HG03575 (cell line): ENCODE data around the gene DEFB125.

Experiments used
- ATAC-seq: cut with Tn5 transposase; IDR thresholded peaks from one replicate; pipeline ENCODE4 v1.9.1; 2021; ENCODE audit not compliant: unreplicated experiment, insufficient number of reproducible peaks, low FRiP score; ENCODE audit errors: extremely low read depth

DEFB125 gene

DNA sequence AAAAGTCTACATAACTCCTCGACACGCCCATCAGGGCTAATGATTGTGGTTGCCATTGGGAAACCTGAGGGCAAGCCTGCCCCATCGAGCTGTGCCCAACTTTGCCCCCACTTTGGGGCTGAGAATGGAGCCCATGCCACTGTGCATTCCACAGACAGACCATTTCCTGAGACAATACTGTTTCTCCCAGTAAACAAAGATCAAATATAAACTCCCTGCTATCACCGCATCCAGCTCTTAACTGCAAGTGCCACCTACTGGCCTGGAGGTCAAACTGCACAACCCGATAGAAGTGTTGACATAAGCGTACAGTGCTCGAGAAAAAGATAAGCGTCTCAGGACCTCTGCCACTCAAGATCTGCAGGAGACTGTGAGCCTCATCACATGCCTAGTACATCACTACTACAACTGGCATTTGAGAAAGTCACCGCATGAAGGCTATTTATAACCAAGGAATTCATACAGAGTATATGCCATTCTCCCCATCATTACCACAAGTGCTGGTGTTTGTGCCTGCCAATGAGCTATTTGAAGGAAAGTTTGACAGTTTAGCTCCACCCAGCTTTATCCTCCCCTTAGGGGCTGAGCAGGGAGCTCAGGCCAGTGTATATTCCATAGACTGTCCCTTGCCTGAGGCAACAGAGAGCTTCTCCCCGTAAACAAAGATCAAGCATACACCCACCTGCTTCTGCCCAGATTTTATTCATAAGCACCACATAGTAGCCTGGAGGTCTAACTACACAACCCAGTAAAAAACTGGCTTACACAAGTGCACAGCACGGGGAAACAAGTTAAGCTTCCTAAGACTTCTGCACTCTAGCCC is 50.4 kb downstream of the DEFB125 start:
- ATAC-seq, result no peak

DNA sequence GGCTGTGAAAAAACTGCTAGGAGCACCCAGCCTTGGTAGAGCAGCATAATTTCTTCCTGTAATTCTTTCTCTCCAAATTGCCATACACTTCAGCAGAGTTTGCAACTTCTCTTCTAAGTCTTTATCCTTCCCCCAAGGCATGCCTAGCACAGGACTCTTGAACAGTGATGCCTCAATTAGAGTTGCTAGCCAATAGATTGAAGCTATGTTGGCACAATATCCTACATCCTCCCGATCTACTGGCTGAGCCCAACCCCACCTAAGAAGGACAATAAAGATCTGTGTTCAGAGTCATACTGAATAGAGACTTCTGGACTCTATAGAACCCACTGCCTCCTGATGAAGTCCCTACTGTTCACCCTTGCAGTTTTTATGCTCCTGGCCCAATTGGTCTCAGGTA is 54.8 kb downstream of the DEFB125 start, which contains the start of gene DEFB126:
TSS of gene DEFB126 (plus strand) at position 301 of the 400 bp plus-strand sequence. CDS start at position 340, 39 bp downstream.
- no peak for ATAC-seq

DNA sequence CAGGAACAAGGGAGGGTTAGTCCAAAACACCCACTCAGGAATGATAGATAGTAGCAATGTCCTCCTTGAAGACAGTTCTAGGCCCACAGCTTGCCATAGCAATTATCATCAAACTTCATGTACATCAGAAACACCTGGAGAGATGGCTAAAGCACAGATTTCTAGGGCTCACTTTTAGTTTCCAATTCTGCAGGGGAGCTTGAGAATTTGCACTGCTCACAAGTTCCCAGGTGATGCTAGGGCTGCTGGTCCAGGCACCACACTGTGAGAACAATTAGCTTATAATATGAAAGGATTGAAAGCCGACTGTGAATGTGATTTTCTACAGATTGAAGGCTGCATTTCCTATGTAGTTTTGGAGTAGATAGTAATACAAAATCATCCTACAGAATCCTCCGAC is 58.4 kb downstream of the DEFB125 start:
- ATAC-seq, result no peak
